Measurements from ENCODE around the gene CDC42EP1. TPM values are rescaled to one million over a fixed set of nuclear protein-coding genes. Genes with fewer than 3 reads are reported as not detected.

CDC42EP1 gene
- total and polyA plus RNA-seq, 2 experiments from 2014 or later = 83.8 to 122 TPM

DNA sequence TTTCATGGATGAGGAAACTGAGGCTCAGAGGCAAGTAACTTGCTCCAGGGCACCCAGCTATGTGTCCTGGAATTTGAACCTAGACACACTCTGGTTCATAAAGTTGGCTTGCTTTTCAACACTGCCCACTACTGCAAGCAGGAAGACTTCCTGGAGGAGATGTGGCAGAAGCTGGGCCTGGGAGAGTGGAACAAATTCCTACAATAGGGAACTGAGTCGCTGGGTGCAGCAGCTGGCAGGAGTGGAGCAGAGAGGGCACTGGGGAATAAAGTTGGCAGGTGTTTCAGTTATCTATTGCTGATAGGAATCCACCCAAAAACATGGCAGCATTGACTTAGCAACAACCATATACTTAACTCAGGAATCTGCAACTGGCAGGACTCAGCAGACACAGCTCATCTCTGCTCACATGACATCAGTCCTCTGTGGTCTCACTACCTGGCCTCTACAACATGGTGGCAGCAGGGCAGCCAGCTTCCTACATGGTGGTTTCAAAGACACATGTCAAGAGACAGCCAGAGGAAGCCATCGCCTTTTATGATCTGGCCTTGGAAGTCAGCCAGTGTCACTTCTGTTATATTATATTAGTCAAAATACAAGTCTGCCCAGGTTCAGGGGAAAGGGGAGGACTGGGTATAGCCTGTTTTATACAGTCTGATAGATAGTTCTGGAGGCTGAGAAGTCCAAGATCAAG, 30.5 kb upstream of the CDC42EP1 start:
- Histone ChIP-seq H3K27ac (no peak overlapping the region), H3K27me3 (replicated peaks; ENCODE audit: insufficient read depth) (no peaks in the 10 kb centered on the region), H3K9me2 (ENCODE audit: insufficient read depth) (no peaks in the 10 kb centered on the region), H3K4me2 (ENCODE audit: unreplicated experiment) (no peak overlapping the region), H3K36me3 (ENCODE audit: low read depth) (no peaks in the 10 kb centered on the region), H4K20me1 (ENCODE audit: insufficient read depth) (no peaks in the 10 kb centered on the region), H3K79me2 (ENCODE audit: insufficient read depth) (no peaks in the 10 kb centered on the region), H3F3A (ENCODE audit: insufficient read depth) (peaks cover 41% of the 10 kb centered on the region), H3K9me3 (ENCODE audit: low read depth) (no peaks in the 10 kb centered on the region), H3K9ac (no peak overlapping the region), H3K4me3 (no peak overlapping the region), H3K4me1 (ENCODE audit: insufficient read depth) (peaks cover 39% of the 10 kb centered on the region), H2AFZ (no peak overlapping the region)
- in situ Hi-C loops (cut with MboI) = loop anchor here (10.0 kb wide), 1 partner anchor 65 kb away; no protein-coding TSS in a partner anchor
- TF ChIP-seq EZH2 (IDR thresholded peaks at IDR 0.05; ENCODE audit: insufficient read depth, poor library complexity, severe bottlenecking) (no peak), EZH2phosphoT487 (IDR thresholded peaks at IDR 0.05; ENCODE audit: insufficient read depth, low read depth) (no peak)
- no peak for DNase-seq
- WGBS, 2 experiments (ENCODE audit: low coverage in 1 of 2, low lambda C conversion rate in 2 of 2, missing lambda C conversion rate in 2 of 2) = 50 to 55% methylated on average over 2 of the region's 2 CpGs

GRCh38 chr22:37533995-37534394, 26.3 kb upstream of the CDC42EP1 start:
- DNase-seq = peak; percentile 86
- TF ChIP-seq EZH2 (IDR thresholded peaks at IDR 0.05; ENCODE audit: insufficient read depth, poor library complexity, severe bottlenecking) (no peak), EZH2phosphoT487 (IDR thresholded peaks at IDR 0.05; ENCODE audit: insufficient read depth, low read depth) (no peak)
- peak overlapping the region; percentile 36 for H3K4me2 ChIP-seq (ENCODE audit: unreplicated experiment)
- in situ Hi-C loops (cut with MboI) = loop anchor here (10.0 kb wide), 1 partner anchor 61 kb away; no protein-coding TSS in a partner anchor
- H3K27me3 ChIP-seq (replicated peaks; ENCODE audit: insufficient read depth) = no peaks in the 10 kb centered on the region
- H3K79me2 ChIP-seq (ENCODE audit: insufficient read depth) = no peaks in the 10 kb centered on the region
- H3K27ac ChIP-seq = no peak overlapping the region
- H3K4me1 ChIP-seq (ENCODE audit: insufficient read depth) = peaks cover 14% of the 10 kb centered on the region
- H3F3A ChIP-seq (ENCODE audit: insufficient read depth) = peaks cover 20% of the 10 kb centered on the region
- H2AFZ ChIP-seq = no peak overlapping the region
- 5 to 9% methylated on average over 9 of the region's 9 CpGs for WGBS, 2 experiments (ENCODE audit: low coverage in 1 of 2, low lambda C conversion rate in 2 of 2, missing lambda C conversion rate in 2 of 2)
- H4K20me1 ChIP-seq (ENCODE audit: insufficient read depth) = no peaks in the 10 kb centered on the region
- H3K9me3 ChIP-seq (ENCODE audit: low read depth) = no peaks in the 10 kb centered on the region
- no peaks in the 10 kb centered on the region for H3K36me3 ChIP-seq (ENCODE audit: low read depth)
- H3K4me3 ChIP-seq = no peak overlapping the region
- H3K9ac ChIP-seq = no peak overlapping the region
- no peaks in the 10 kb centered on the region for H3K9me2 ChIP-seq (ENCODE audit: insufficient read depth)

GRCh38 chr22:37534445-37534844, 25.8 kb upstream of the CDC42EP1 start:
- no peaks in the 10 kb centered on the region for H3K79me2 ChIP-seq (ENCODE audit: insufficient read depth)
- peak overlapping the region; percentile 13 for H3K4me2 ChIP-seq (ENCODE audit: unreplicated experiment)
- no peak overlapping the region for H2AFZ ChIP-seq
- H3K4me1 ChIP-seq (ENCODE audit: insufficient read depth) = peaks cover 14% of the 10 kb centered on the region
- no peaks in the 10 kb centered on the region for H3K27me3 ChIP-seq (replicated peaks; ENCODE audit: insufficient read depth)
- WGBS, 2 experiments (ENCODE audit: low coverage in 1 of 2, low lambda C conversion rate in 2 of 2, missing lambda C conversion rate in 2 of 2) = 93 to 94% methylated on average over 3 of the region's 3 CpGs
- no peaks in the 10 kb centered on the region for H3K9me2 ChIP-seq (ENCODE audit: insufficient read depth)
- H3K4me3 ChIP-seq = no peak overlapping the region
- H3K9me3 ChIP-seq (ENCODE audit: low read depth) = no peaks in the 10 kb centered on the region
- H3F3A ChIP-seq (ENCODE audit: insufficient read depth) = peaks cover 20% of the 10 kb centered on the region
- H3K36me3 ChIP-seq (ENCODE audit: low read depth) = no peaks in the 10 kb centered on the region
- in situ Hi-C loops (cut with MboI) = loop anchor here (10.0 kb wide), 1 partner anchor 60 kb away; no protein-coding TSS in a partner anchor
- no peak overlapping the region for H3K27ac ChIP-seq
- no peak for DNase-seq
- TF ChIP-seq EZH2 (IDR thresholded peaks at IDR 0.05; ENCODE audit: insufficient read depth, poor library complexity, severe bottlenecking) = no peak
- TF ChIP-seq EZH2phosphoT487 (IDR thresholded peaks at IDR 0.05; ENCODE audit: insufficient read depth, low read depth) = no peak
- H4K20me1 ChIP-seq (ENCODE audit: insufficient read depth) = no peaks in the 10 kb centered on the region
- no peak overlapping the region for H3K9ac ChIP-seq

DNA sequence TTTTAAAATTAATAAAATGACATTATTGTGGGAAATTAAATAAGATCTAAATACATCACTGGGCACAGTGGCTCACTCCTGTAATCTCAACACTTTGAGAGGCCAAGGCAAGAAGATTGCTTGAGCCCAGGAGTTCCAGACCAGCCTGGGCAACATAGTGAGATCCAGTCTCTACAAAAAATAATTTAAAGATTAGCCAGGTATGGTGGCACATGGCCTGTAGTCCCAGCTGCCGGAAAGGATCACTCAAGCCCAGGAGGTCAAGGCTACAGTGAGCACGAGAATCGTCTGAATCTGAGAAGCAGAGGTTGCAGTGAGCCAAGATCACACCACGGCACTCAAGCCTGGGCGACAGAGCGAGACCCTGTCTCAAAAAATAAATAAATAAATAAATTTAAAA, 25.1 kb upstream of the CDC42EP1 start:
- H3K79me2 ChIP-seq (ENCODE audit: insufficient read depth) = no peaks in the 10 kb centered on the region
- H3K4me2 ChIP-seq (ENCODE audit: unreplicated experiment) = no peak overlapping the region
- H3K9ac ChIP-seq = no peak overlapping the region
- H3K9me2 ChIP-seq (ENCODE audit: insufficient read depth) = no peaks in the 10 kb centered on the region
- in situ Hi-C loops (cut with MboI) = loop anchor here (10.0 kb wide), 1 partner anchor 60 kb away; no protein-coding TSS in a partner anchor
- no peak overlapping the region for H3K4me3 ChIP-seq
- no peaks in the 10 kb centered on the region for H4K20me1 ChIP-seq (ENCODE audit: insufficient read depth)
- no peaks in the 10 kb centered on the region for H3K27me3 ChIP-seq (replicated peaks; ENCODE audit: insufficient read depth)
- TF ChIP-seq EZH2phosphoT487 (IDR thresholded peaks at IDR 0.05; ENCODE audit: insufficient read depth, low read depth) (no peak), EZH2 (IDR thresholded peaks at IDR 0.05; ENCODE audit: insufficient read depth, poor library complexity, severe bottlenecking) (no peak)
- no peak for DNase-seq
- peaks cover 14% of the 10 kb centered on the region for H3K4me1 ChIP-seq (ENCODE audit: insufficient read depth)
- no peak overlapping the region for H2AFZ ChIP-seq
- H3K9me3 ChIP-seq (ENCODE audit: low read depth) = no peaks in the 10 kb centered on the region
- H3K27ac ChIP-seq = no peak overlapping the region
- WGBS, 2 experiments (ENCODE audit: low coverage in 1 of 2, low lambda C conversion rate in 2 of 2, missing lambda C conversion rate in 2 of 2) = 89 to 95% methylated on average over 6 of the region's 6 CpGs
- H3F3A ChIP-seq (ENCODE audit: insufficient read depth) = peaks cover 20% of the 10 kb centered on the region
- H3K36me3 ChIP-seq (ENCODE audit: low read depth) = no peaks in the 10 kb centered on the region

Data from GM23248 (cell line).